ENCODE measurements around the gene UBE2U.

- no peak for TF ChIP-seq EP300 (IDR thresholded peaks at IDR 0.05; ENCODE audit: borderline replicate concordance)
- TF ChIP-seq RAD21 (IDR thresholded peaks at IDR 0.05; ENCODE audit: low read depth) = no peak
- no peak for TF ChIP-seq YY1 (IDR thresholded peaks at IDR 0.05; ENCODE audit: low read depth)
- no peak for TF ChIP-seq MAX (IDR thresholded peaks at IDR 0.05)
- no peak for TF ChIP-seq EGR1 (IDR thresholded peaks at IDR 0.05)
Measured at GRCh38 chr1:64293820-64294219, 90.4 kb downstream of the UBE2U start.
